Middle frontal gyrus (tissue), 1 donor: ENCODE measurements around the gene HTRA2.

Source experiments
- DNase-seq: peaks from one replicate; pipeline ENCODE4 v3.0.0-alpha.2; 2015; ENCODE audit warnings: low spot score; ENCODE audit errors: extremely low spot score

The HTRA2 gene

GRCh38 chr2:74538881-74539339, 9.2 kb downstream of the HTRA2 start:
- DNase-seq: no peak

DNA sequence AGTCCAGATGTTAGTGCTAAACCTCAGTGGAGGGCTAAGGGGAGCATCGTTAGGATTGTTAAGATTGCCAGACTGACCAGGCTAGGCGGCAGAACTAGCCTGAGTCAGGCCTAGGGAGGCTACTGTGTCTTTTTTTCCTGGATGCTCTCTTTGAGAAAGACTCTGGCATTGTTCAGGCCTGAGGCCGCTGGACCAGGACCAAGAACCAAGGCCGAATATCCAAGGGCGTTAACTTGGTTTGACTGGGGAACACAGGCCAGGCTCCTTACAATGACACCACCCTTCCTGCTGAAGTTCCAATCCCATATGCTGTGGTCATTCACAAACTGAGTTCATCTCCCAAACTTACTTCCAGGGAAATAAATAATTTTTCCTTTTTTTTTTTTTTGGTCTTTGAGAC, 10.6 kb downstream of the HTRA2 start:
- no peak for DNase-seq

DNA sequence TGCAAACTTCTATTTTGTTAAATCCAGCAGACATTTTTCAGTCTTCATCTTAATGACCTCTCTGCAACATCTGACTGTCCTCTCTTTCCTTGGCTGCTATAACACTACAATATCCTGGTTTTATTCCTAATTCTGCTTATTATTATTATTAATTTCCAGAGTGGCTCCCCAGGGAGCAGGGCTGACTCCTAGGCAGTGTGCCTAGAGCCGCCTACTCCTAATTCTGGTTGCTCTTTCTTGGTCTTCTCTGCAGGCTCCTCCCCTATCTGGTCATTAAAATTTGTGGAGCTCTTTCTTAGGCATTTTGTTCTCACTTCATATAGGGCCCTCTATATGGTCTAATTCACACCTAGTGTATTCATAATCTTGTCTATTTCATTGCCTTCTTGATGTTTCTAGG, 13.2 kb downstream of the HTRA2 start:
- no peak for DNase-seq

- no peak for DNase-seq
Observed at GRCh38 chr2:74544634-74545033, 14.9 kb downstream of the HTRA2 start.

DNA sequence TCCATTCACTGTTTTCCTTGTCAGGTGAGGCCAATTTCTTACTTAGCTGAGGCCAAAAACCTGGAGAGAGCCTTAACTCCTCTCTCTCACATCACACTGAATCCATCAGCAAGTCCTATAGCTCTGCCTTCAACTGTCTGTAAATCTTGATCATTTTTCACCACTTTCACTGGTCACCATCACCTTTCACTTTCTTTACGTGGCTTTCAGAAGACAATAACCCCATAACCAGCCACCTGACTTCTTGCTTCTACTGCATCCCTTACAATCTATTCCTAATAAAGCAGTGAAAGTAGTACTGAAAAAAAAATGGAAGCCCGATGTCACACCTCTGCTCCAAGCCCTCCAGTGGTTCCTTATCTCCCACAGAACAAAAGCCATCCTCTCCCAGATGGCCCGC, 16.3 kb downstream of the HTRA2 start:
- DNase-seq: no peak

DNA sequence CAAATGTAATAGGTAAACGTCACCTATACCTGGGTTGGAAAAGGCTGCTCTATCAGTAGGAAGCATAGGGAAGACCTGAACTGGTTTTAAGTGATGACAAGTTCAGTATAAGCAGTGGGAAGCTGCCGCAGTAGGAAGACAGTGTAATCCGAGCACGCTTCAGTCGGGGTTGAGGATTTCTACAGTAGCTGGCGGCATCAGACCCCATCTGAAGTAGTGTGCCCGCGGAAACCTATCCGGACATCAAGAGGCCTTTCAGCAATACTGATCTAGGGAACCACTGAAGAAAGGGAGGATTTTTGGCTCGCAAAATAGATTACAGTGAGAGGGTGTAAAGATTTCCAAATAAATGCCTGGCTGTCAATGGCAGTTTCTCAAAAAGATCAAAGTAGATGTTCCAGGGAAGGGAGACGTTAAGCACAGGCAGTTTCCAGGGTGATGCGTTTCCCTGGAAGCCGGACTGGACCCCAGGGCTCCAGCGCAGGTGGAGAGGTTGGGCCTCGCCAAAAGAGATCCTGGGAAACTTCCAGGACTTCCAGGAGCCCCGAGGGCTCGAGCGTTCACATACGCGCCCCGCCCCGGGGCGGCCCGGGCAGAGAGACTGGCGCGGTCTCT, 18.7 kb downstream of the HTRA2 start:
- no peak for DNase-seq

- no peak for DNase-seq
Observed at GRCh38 chr2:74548900-74549826, 19.4 kb downstream of the HTRA2 start.

DNA sequence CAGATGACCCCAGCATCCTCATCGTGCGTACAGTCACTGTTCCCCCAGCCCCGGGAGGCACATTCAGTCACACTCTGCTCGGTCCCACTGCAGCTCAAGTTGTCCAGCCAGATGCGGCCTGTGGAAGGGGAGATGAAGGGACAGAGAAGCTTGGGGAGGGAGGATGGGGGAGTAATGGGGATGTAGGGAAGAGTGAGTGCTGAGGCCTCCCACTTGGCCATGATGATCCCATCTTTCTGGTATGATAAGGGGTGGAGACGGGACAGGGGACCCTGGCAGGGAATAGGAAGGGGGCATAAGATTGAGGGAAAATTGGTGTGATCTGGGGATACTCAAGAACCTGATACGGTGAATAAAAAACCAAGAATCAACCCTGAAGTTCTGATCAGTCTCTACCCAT, 20.5 kb downstream of the HTRA2 start:
- no peak for DNase-seq

- no peak for DNase-seq
Observed at GRCh38 chr2:74551530-74551929, 21.8 kb downstream of the HTRA2 start.

GRCh38 chr2:74551942-74552913, 22.5 kb downstream of the HTRA2 start:
- DNase-seq: no peak

DNA sequence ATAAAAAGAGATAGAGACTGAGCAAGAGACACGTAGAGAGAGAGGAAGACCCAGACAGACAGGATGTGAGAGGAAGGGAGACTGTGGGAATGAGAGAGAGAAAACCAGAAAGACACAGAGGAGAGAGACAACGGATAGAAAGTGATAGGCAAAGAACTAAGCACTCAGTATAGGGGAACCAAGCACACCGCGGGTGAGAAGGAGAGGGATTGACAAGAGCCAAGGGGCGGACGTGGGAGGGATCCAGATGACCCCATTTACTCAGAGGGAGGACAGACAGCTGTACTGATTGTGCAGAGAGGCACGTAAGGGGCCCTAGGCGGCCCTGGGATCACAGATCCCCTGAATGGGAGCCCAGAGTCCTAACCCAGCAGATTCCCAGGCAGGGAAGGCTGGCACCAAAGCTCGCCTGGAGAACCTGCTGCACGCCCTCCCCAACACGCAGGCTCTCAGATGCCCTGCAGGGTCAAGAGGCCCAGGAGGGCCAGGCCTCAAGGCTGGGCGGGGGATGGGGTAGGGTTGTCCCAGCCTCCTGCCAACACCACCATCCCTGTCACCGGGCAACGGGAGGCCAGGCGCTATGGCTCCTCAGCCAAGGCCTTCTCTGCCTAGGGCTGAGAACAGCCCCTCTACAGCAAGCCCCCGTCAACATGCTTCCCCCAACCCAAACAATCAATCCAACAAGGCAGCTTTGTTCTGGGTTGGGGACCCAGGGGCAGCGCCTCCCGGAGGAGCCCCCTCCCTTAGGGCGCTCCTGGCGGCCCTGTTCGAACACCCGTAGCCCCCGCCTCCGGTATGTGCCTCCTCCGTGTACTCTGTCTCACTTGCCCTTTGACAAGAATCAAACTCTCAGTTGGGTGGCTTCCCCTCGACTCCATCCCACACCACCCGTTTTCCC, 23.4 kb downstream of the HTRA2 start:
- no peak for DNase-seq

GRCh38 chr2:74553892-74554819, 24.4 kb downstream of the HTRA2 start, which contains the start of the genes DOK1 and LOXL3:
Gene DOK1 (plus strand): TSS chr2:74554720. CDS start chr2:74554755, 35 bp downstream.
Gene LOXL3 (minus strand): TSS chr2:74553942. CDS start chr2:74552634, 1,308 bp downstream.
- no peak for DNase-seq

GRCh38 chr2:74554820-74555531, 25.2 kb downstream of the HTRA2 start:
- DNase-seq: no peak

DNA sequence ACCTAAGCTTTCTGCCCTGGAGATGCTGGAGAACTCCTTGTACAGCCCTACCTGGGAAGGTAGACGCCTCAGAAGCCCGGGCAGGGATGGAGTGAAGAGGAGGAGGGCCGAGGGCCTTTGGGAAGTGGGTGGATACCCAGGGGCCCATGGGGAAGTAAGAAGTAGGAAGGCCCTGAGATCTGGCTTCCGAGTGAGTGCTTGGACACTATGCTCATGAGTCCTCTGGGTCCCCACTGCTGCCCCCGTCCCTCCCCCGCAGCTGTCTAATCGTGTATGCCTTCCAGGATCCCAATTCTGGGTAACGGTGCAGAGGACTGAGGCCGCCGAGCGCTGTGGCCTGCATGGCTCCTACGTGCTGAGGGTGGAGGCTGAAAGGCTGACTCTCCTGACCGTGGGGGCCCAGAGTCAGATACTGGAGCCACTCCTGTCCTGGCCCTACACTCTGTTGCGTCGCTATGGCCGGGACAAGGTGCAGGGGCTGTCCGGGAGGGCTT, 25.9 kb downstream of the HTRA2 start:
- no peak for DNase-seq

DNA sequence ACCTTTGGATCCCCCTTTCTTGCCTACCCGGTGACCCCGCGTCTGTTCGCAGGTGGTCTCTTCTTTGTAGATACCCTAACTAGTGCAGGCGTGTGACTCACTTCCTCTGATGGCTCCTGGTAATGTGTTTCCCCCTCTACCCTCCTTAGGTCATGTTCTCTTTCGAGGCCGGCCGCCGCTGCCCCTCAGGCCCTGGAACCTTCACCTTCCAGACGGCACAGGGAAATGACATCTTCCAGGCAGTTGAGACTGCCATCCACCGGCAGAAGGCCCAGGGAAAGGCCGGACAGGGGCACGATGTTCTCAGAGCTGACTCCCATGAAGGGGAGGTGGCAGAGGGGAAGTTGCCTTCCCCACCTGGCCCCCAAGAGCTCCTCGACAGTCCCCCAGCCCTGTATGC, 26.4 kb downstream of the HTRA2 start:
- DNase-seq: no peak

- no peak for DNase-seq
Observed at GRCh38 chr2:74556831-74557370, 27.2 kb downstream of the HTRA2 start.

- no peak for DNase-seq
Observed at GRCh38 chr2:74558284-74559230, 28.8 kb downstream of the HTRA2 start.
